GM21447 (cell line): ENCODE data around the gene CAP1.
"Not testable (repeated sequence)": the region's sequence is repeated elsewhere in the genome, so short reads cannot be mapped to it uniquely, and the experiment has no call there.

Experiments used
- ATAC-seq: cut with Tn5 transposase; IDR thresholded peaks from one replicate; pipeline ENCODE4 v1.9.1; 2021; ENCODE audit not compliant: unreplicated experiment

The CAP1 gene

DNA sequence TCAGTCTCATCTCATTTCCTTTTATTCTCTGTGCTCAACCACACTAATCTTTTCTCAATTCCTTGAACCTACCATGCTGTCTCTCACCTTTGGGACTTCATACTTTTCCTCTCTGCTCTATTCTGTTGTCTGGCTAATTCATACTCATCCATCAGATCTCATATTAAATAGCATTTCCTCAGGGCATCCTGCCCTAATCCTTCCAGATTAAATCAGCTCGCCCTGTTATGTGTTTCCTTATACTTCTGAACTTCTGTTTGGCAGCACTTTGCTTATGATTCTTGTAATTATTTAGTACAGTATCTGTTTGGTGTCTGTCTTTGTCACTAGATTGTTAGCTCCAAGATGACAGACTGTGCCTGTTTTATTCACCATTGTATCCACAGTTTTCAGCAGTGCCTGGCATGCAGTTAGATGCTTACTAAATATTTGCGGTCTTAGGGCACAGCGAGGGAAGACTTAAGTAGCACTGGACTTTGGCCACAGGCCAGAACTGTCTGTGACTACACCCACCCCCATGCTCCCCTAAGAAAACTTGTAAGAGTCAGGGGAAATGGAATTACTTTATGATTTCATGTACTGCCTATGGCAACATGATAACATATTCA is 9.9 kb upstream of the CAP1 start:
- no peak for ATAC-seq

DNA sequence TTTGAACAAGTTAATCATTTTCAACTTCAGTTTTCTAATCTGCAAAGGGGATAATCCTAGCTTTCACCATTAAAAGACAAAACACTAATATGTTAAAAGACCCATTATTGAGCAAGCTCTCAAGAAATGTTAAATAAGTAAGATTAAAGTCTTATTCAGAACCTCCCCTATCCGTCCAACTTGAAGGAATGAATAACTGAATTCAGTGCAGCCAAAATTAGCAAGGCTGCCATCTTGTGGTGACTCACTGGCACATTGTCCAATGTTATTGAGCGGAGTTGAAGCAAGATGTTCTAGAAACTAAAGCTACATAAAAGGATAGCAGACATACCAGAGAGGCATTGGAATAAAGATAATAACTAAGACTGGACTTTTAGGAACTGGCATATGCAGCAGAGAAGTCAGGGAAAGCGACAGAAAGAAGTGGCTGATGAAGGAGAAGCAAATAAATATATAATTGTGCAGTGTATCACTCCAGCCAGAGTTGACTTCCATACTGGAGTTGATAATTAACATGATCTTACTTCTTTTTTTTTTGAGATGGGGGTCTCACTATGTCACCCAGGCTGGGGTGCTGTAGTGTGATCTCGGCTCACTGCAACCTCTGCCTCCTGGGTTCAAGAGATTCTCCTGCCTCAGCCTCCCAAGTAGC is 8.2 kb upstream of the CAP1 start:
- no peak for ATAC-seq

- ATAC-seq, result no peak
These were observed 5.7 kb upstream of the CAP1 start for GRCh38 chr1:40034869-40035268.

DNA sequence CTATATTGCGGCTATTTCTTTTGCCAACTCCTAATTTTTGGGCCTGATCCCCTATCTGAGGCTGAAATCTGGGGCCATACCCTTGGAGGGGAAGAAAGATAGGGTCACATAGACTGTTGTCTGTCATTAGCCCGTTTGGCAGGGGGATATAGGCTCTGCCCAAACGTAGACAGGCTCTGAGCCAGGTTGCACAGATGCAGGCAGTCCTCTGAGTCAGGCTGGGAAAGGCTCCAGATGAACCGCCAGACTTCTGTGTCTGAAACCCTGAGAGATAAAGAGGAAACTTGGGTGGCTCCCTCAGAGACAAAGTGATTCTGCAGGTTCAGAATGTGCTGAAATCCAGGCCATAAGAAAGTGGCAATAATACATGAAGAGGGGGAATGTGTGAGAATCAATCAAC is 4.0 kb upstream of the CAP1 start:
- no peak for ATAC-seq

DNA sequence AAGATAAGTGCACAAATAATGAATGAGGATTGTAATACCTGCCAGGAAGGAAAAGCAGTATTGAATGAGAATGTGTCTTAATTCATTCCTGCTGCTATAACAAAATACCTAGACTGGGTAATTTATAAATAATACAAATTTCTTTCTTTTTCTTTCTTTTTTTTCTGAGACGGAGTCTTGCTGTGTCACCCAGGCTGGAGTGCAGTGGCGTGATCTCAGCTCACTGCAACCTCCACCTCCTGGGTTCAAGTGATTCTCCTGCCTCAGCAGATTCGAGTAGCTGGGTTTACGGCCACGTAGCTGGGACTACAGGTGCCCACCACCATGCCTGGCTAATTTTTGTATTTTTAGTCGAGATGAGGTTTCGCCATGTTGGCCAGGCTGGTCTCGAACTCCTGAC is 3.3 kb upstream of the CAP1 start:
- not testable (repeated sequence) for ATAC-seq

DNA sequence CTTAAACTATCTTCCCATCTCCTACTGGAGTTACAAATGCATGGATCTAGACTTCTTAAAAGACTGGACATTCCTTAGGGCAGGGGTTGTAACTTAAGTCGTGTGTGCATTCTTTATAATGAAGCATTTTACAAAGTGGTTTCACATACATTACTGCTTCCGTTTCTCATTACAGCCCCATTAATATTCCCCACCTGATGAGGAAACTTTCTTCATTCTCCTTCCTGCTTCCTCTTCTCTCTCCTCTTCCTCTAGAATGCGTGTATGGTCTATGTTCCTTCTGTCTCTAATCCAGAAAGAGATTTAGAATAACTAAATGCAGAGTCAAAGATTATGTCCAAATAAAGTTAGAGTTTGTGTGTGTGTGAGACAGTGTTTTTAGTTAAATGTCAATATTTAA is 1.8 kb upstream of the CAP1 start:
- no peak for ATAC-seq

GRCh38 chr1:40039245-40039756 is 1.2 kb upstream of the CAP1 start:
- peak; percentile 2 for ATAC-seq

GRCh38 chr1:40039757-40040510 is 595 bp upstream of the CAP1 start:
- ATAC-seq, result peak; percentile 62

DNA sequence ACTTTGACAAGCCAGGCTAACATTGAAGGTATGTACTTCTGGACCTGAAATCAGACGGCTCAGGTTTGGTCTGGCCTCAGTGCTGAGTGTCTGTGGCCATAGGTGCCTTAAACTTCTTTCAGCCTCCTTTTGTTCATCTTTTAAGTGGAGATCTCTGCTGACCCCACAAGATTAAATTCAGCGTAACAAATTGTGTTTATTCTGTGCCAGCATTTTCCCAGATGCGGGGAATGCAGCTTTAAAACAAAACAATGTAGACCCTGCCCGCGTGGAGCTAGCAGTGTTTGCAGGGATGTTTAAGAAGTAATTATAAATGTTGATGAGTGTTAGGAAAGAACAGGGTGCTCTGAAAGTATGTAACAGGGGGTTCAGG is 923 bp downstream of the CAP1 start:
- ATAC-seq, result no peak

DNA sequence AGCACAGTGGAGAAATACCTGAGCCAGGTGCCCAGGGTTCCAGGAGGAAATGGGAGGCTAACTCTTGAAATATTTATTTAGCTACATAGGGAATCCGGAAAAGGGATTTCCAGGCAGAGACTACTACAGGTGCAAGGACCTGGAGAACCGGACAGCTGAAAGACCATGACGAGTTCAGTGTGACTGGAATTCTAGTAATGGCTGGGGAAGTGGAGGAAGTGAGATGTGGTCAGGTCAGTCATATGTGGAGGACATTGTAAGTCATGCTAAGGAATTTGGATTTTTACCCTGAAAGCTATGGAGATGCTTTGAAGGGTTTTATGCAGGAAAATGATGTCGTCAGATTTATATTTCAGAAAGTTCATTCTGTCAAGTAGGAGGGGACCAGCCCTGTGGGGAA is 1.8 kb downstream of the CAP1 start:
- no peak for ATAC-seq

DNA sequence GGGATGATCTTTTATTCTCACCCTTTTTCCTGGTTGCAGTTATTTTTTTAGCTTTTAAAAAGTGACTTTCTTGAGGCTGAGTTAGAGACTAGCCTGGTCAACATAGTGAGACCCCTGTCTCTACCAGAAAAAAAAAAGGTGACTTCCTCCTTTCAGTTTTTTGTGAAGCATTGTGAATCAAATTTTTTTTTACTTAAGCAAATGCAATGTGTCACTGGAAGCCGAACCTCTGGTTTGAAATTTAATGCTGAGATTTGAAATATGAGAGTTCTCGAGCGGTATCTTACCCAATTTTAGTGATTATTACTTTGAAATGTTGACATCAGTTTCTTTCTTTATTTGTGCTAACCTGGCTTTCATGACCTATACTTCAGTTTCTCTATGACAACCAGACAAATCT is 3.6 kb downstream of the CAP1 start:
- ATAC-seq, result no peak

DNA sequence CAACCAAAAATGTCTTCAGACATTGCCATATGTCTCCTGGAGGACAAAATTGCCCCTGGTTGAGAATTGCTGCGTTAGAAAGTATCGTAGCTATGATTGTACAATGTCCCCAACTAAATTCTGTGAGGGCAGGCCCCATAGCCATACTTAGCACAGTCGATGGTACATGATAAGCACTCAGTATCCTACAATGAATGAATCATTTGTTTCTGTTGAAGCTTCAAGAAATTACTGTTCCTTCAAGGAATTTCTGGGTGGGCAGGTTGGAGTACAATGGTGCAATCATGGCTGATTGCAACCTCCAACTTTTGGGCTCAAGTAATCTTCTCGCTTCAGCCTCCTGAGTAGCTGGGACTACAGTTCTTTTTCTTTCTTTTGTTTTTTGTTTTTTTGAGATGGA is 4.7 kb downstream of the CAP1 start:
- no peak for ATAC-seq

GRCh38 chr1:40045766-40046165 is 5.2 kb downstream of the CAP1 start:
- no peak for ATAC-seq

GRCh38 chr1:40047276-40047675 is 6.7 kb downstream of the CAP1 start:
- no peak for ATAC-seq

GRCh38 chr1:40047769-40048168 is 7.2 kb downstream of the CAP1 start:
- ATAC-seq, result no peak

- no peak for ATAC-seq
These were observed 9.2 kb downstream of the CAP1 start for GRCh38 chr1:40049725-40050124.

GRCh38 chr1:40050863-40051262 is 10.3 kb downstream of the CAP1 start:
- no peak for ATAC-seq

- no peak for ATAC-seq
These were observed 12.8 kb downstream of the CAP1 start for GRCh38 chr1:40053138-40053887.

- no peak for ATAC-seq
These were observed 16.2 kb downstream of the CAP1 start for GRCh38 chr1:40056519-40057309.

DNA sequence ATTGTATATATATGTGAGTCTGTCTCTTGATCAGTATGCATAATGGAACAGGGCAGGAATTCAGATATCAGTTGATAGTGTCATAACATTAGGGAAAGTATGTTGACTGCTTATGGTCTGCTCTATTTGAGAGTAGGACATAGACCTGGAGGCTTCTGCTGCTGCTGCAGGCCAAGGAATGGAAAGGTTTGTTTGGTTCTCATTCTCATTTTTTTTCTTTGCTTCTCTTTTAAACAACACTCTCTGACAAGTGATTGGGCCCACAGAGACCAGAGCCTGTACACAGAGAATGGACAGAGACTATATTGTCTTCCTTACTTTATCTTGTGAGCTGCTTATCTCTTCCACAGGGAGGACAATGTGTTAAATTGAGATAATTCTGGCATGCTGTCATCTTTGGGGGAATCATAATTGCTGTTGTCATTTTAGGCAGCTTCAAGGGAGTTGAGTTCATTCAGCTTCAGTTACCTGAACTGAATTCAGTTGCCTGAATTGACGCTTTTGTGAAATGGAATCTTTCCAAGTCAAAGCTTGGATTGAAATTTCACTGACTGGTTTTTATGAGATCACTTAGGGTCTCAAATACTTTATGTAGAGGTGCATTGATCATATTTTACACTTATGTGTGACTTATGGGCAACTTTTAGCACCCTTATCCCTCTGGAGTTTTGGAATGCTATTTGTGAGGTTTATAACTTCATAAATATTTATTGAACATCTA is 16.9 kb downstream of the CAP1 start:
- ATAC-seq, result no peak
